Activated CD4-positive, alpha-beta memory T cell treated with anti-CD3 and anti-CD28 coated beads for 36 hours (primary cell): ENCODE results near the gene CRISP3. TPM values are rescaled to one million over a fixed set of nuclear protein-coding genes. Genes with fewer than 3 reads are reported as not detected.
"Not testable (repeated sequence)": the region's sequence is repeated elsewhere in the genome, so short reads cannot be mapped to it uniquely, and the experiment has no call there.

Experiments
- CTCF ChIA-PET: fragments of 350-600 bp; sonication (Branson Sonifier 250); formaldehyde crosslinking; loops from one replicate; lab custom pipeline; 2021; ENCODE audit warnings: antibody characterized with exemption, inconsistent platforms; lab: Charles Lee
- POLR2A ChIA-PET: fragments of 350-600 bp; sonication (Branson Sonifier 250); formaldehyde crosslinking; loops from one replicate; lab custom pipeline; 2021; ENCODE audit warnings: antibody characterized with exemption; lab: Charles Lee
- DNase-seq: peaks from one replicate; pipeline ENCODE4 v3.0.0-alpha.2; 2020
- H3K27ac Mint-ChIP-seq: one replicate; pipeline ENCODE4 v1.8.0; 2021; ENCODE audit warnings: mixed read lengths
- H3K27me3 Mint-ChIP-seq: one replicate; pipeline ENCODE4 v1.8.0; 2021; ENCODE audit warnings: mixed read lengths
- H3K36me3 Mint-ChIP-seq: one replicate; pipeline ENCODE4 v1.8.0; 2021; ENCODE audit warnings: mixed read lengths
- H3K4me1 Mint-ChIP-seq: one replicate; pipeline ENCODE4 v1.8.0; 2021; ENCODE audit warnings: low read depth, mixed read lengths
- H3K4me3 Mint-ChIP-seq: one replicate; pipeline ENCODE4 v1.8.0; 2021; ENCODE audit warnings: mild to moderate bottlenecking, mixed read lengths
- H3K9me3 Mint-ChIP-seq: one replicate; pipeline ENCODE4 v1.8.0; 2021; ENCODE audit warnings: mixed read lengths
- intact Hi-C: fragments of 100-400 bp; cut with micrococcal nuclease; formaldehyde crosslinking; loops from one replicate; pipeline ENCODE4 v1.15.1; 2023
- total RNA-seq, 2 experiments: library from RNA; stranded (reverse); gene quantifications; one replicate each; pipeline ENCODE4 v1.2.3, GENCODE V29; 2021

Gene CRISP3
- total RNA-seq, 2 experiments from 2014 or later: not detected

GRCh38 chr6:49736017-49736508, 8.1 kb downstream of the CRISP3 start:
- Mint-ChIP-seq H3K4me3 (no peak overlapping the region), H3K36me3 (no peaks in the 10 kb centered on the region)
- intact Hi-C loops: no loop called here

GRCh38 chr6:49733680-49734079, 10.5 kb downstream of the CRISP3 start:
- no peak for DNase-seq
- CTCF ChIA-PET: no interaction called here
- Mint-ChIP-seq H3K27ac (no peak overlapping the region), H3K4me3 (no peak overlapping the region), H3K27me3 (no peaks in the 10 kb centered on the region), H3K4me1 (no peaks in the 10 kb centered on the region), H3K9me3 (no peaks in the 10 kb centered on the region), H3K36me3 (no peaks in the 10 kb centered on the region)
- POLR2A ChIA-PET: no interaction called here
- intact Hi-C loops: no loop called here

More at GRCh38 chr6:49736017-49736508, 8.1 kb downstream of the CRISP3 start:
- Mint-ChIP-seq H3K27ac (no peak overlapping the region), H3K27me3 (no peaks in the 10 kb centered on the region), H3K9me3 (no peaks in the 10 kb centered on the region), H3K4me1 (no peaks in the 10 kb centered on the region)
- CTCF ChIA-PET: no interaction called here
- no peak for DNase-seq
- POLR2A ChIA-PET: no interaction called here

- Mint-ChIP-seq H3K4me3 (no peak overlapping the region), H3K36me3 (no peaks in the 10 kb centered on the region), H3K27me3 (no peaks in the 10 kb centered on the region), H3K27ac (no peak overlapping the region), H3K9me3 (no peaks in the 10 kb centered on the region), H3K4me1 (no peaks in the 10 kb centered on the region)
- CTCF ChIA-PET: no interaction called here
- POLR2A ChIA-PET: no interaction called here
- intact Hi-C loops: no loop called here
- no peak for DNase-seq
Measured at GRCh38 chr6:49732781-49733180, 11.4 kb downstream of the CRISP3 start.

- Mint-ChIP-seq H3K27ac (no peak overlapping the region), H3K27me3 (no peaks in the 10 kb centered on the region), H3K4me1 (no peaks in the 10 kb centered on the region), H3K9me3 (no peaks in the 10 kb centered on the region), H3K36me3 (no peaks in the 10 kb centered on the region), H3K4me3 (no peak overlapping the region)
- DNase-seq: no peak
- CTCF ChIA-PET: no interaction called here
- intact Hi-C loops: no loop called here
- POLR2A ChIA-PET: no interaction called here
Measured at GRCh38 chr6:49730251-49730650, 13.9 kb downstream of the CRISP3 start.

- H3K36me3 Mint-ChIP-seq, intact Hi-C loops, H3K27ac Mint-ChIP-seq, CTCF ChIA-PET, DNase-seq, H3K27me3 Mint-ChIP-seq, H3K4me1 Mint-ChIP-seq, H3K4me3 Mint-ChIP-seq, POLR2A ChIA-PET: not testable (repeated sequence)
- H3K9me3 Mint-ChIP-seq: peaks cover 10% of the 10 kb centered on the region
Measured at GRCh38 chr6:49723917-49724316, 20.3 kb downstream of the CRISP3 start.

- Mint-ChIP-seq H3K4me1 (no peaks in the 10 kb centered on the region), H3K9me3 (peaks cover 13% of the 10 kb centered on the region), H3K27ac (no peak overlapping the region), H3K27me3 (no peaks in the 10 kb centered on the region), H3K36me3 (no peaks in the 10 kb centered on the region), H3K4me3 (no peak overlapping the region)
- DNase-seq: no peak
- ChIA-PET POLR2A (no interaction called here), CTCF (no interaction called here)
- intact Hi-C loops: no loop called here
Measured at GRCh38 chr6:49721297-49721696, 22.9 kb downstream of the CRISP3 start.

- intact Hi-C loops: no loop called here
Measured at GRCh38 chr6:49720372-49720771, 23.8 kb downstream of the CRISP3 start.

GRCh38 chr6:49713346-49713745, 30.8 kb downstream of the CRISP3 start, which contains the start of gene CRISP2:
Gene CRISP2 (minus strand): TSS chr6:49713543. CDS start chr6:49709196, 4,347 bp downstream.
- Mint-ChIP-seq H3K36me3 (no peaks in the 10 kb centered on the region), H3K9me3 (peaks cover 3% of the 10 kb centered on the region)
- CTCF ChIA-PET: no interaction called here

More at GRCh38 chr6:49720372-49720771, 23.8 kb downstream of the CRISP3 start:
- Mint-ChIP-seq H3K4me1 (no peaks in the 10 kb centered on the region), H3K36me3 (no peaks in the 10 kb centered on the region), H3K27ac (no peak overlapping the region), H3K4me3 (no peak overlapping the region), H3K9me3 (peaks cover 13% of the 10 kb centered on the region), H3K27me3 (no peaks in the 10 kb centered on the region)
- ChIA-PET CTCF (no interaction called here), POLR2A (no interaction called here)
- no peak for DNase-seq

GRCh38 chr6:49698478-49698877, 45.7 kb downstream of the CRISP3 start:
- POLR2A ChIA-PET: no interaction called here
- Mint-ChIP-seq H3K4me3 (no peak overlapping the region), H3K36me3 (no peaks in the 10 kb centered on the region), H3K9me3 (peaks cover 16% of the 10 kb centered on the region), H3K4me1 (no peaks in the 10 kb centered on the region), H3K27ac (no peak overlapping the region), H3K27me3 (no peaks in the 10 kb centered on the region)
- CTCF ChIA-PET: no interaction called here
- intact Hi-C loops: no loop called here
- DNase-seq: no peak

More at GRCh38 chr6:49713346-49713745, 30.8 kb downstream of the CRISP3 start, which contains the start of gene CRISP2:
- intact Hi-C loops: no loop called here
- Mint-ChIP-seq H3K27ac (no peak within 1 kb of the TSS), H3K4me3 (no peak within 1 kb of the TSS), H3K4me1 (no peaks in the 10 kb centered on the region), H3K27me3 (no peaks in the 10 kb centered on the region)
- DNase-seq: no peak
- POLR2A ChIA-PET: no interaction called here

- ChIA-PET POLR2A (no interaction called here), CTCF (no interaction called here)
- Mint-ChIP-seq H3K27me3 (no peaks in the 10 kb centered on the region), H3K9me3 (peaks cover 27% of the 10 kb centered on the region), H3K4me1 (no peaks in the 10 kb centered on the region), H3K36me3 (no peaks in the 10 kb centered on the region), H3K4me3 (no peak overlapping the region), H3K27ac (no peak overlapping the region)
- intact Hi-C loops: no loop called here
- DNase-seq: no peak
Measured at GRCh38 chr6:49693512-49693911, 50.7 kb downstream of the CRISP3 start.

- Mint-ChIP-seq H3K4me3 (no peak overlapping the region), H3K27ac (no peak overlapping the region), H3K9me3 (peaks cover 27% of the 10 kb centered on the region), H3K36me3 (no peaks in the 10 kb centered on the region), H3K27me3 (no peaks in the 10 kb centered on the region), H3K4me1 (no peaks in the 10 kb centered on the region)
- DNase-seq: no peak
- intact Hi-C loops: no loop called here
- POLR2A ChIA-PET: no interaction called here
- CTCF ChIA-PET: no interaction called here
Measured at GRCh38 chr6:49692534-49692933, 51.7 kb downstream of the CRISP3 start.
